Caco-2 (cell line): Measurements from ENCODE around the gene CENPP. TPM values are rescaled to one million over a fixed set of nuclear protein-coding genes. Genes with fewer than 3 reads are reported as not detected.

ENCODE experiments used
- BruUV-seq: library from RNA; stranded (reverse); fragments of 400-500 nt; replicated peaks from 2 replicates; lab custom pipeline; 2021; lab: Mats Ljungman, UMichigan
- CTCF ChIA-PET: fragments of 300-600 bp; sonication (Branson Sonifier 250); formaldehyde crosslinking; loops from one replicate; lab custom pipeline; 2022; ENCODE audit warnings: antibody characterized with exemption; lab: Charles Lee
- POLR2A ChIA-PET: fragments of 300-600 bp; sonication (Branson Sonifier 250); formaldehyde crosslinking; loops from one replicate; lab custom pipeline; 2022; ENCODE audit warnings: antibody characterized with exemption; lab: Charles Lee
- DNase-seq, 2 experiments: peaks; one replicate each; pipeline versions ENCODE4 v3.0.0 to v3.0.0-alpha.2; 2020 to 2022
- H3K27me3 ChIP-seq: replicated peaks from 2 replicates; pipeline ENCODE4 v1.6.0; 2011; ENCODE audit warnings: low read length; ENCODE audit not compliant: control insufficient read depth, insufficient read depth
- H3K36me3 ChIP-seq: 2 replicates; pipeline ENCODE4 v1.5.1; 2011; ENCODE audit warnings: low read length; ENCODE audit not compliant: control insufficient read depth, insufficient read depth
- H3K4me1 ChIP-seq: fragments of 250-450 bp; sonication (Bioruptor Pico); 2 replicates; pipeline ENCODE4 v1.5.1; 2020; ENCODE audit warnings: mild to moderate bottlenecking
- H3K4me3 ChIP-seq: 2 replicates; pipeline ENCODE4 v1.5.1; 2011; ENCODE audit warnings: low read depth, mild to moderate bottlenecking, control low read depth, low read length
- H3K9me3 ChIP-seq: fragments of 250-450 bp; sonication (Bioruptor Pico); 2 replicates; pipeline ENCODE4 v1.5.1; 2020; ENCODE audit warnings: mild to moderate bottlenecking, moderate library complexity
- H3K27ac Mint-ChIP-seq: one replicate; pipeline ENCODE4 v1.8.0; 2022; ENCODE audit warnings: mixed read lengths; ENCODE audit not compliant: unreplicated experiment
- H3K27me3 Mint-ChIP-seq: one replicate; pipeline ENCODE4 v1.8.0; 2022; ENCODE audit warnings: mixed read lengths; ENCODE audit not compliant: insufficient read depth, unreplicated experiment
- H3K36me3 Mint-ChIP-seq: one replicate; pipeline ENCODE4 v1.8.0; 2022; ENCODE audit warnings: mild to moderate bottlenecking, mixed read lengths; ENCODE audit not compliant: insufficient read depth, unreplicated experiment
- H3K4me1 Mint-ChIP-seq: one replicate; pipeline ENCODE4 v1.8.0; 2022; ENCODE audit warnings: low read depth, mixed read lengths; ENCODE audit not compliant: unreplicated experiment
- H3K4me3 Mint-ChIP-seq: one replicate; pipeline ENCODE4 v1.8.0; 2022; ENCODE audit warnings: mild to moderate bottlenecking, moderate library complexity, mixed read lengths; ENCODE audit not compliant: unreplicated experiment
- H3K9me3 Mint-ChIP-seq: one replicate; pipeline ENCODE4 v1.8.0; 2022; ENCODE audit warnings: mixed read lengths; ENCODE audit not compliant: unreplicated experiment
- intact Hi-C: fragments of 100-400 bp; cut with micrococcal nuclease; formaldehyde crosslinking; loops from one replicate; pipeline ENCODE4 v1.10.0; 2022; ENCODE audit not compliant: unreplicated experiment
- total RNA-seq: library from RNA; stranded (reverse); gene quantifications from 2 replicates; pipeline ENCODE4 v1.2.3, GENCODE V29; 2022
- TF ChIP-seq, protein P1 (sequence below), 2 experiments: fragments of 200-600 bp in 1 of 2; IDR thresholded peaks; 1 replicate in 1 of 2; 2 replicates in 1 of 2; pipeline versions ENCODE4 v1.5.1 to v1.8.0; 2011 to 2022; ENCODE audit warnings: antibody characterized with exemption in 1 of 2, control low read depth in 1 of 2, inconsistent platforms in 1 of 2, low read depth in 1 of 2, low read length in 1 of 2, mild to moderate bottlenecking in 1 of 2, moderate library complexity in 1 of 2; ENCODE audit not compliant: insufficient read depth in 1 of 2, severe bottlenecking in 1 of 2, unreplicated experiment in 1 of 2

Gene CENPP
- total RNA-seq, 1 experiment from 2014 or later: 7.6 TPM

GRCh38 chr9:92655366-92655765, 329.6 kb downstream of the CENPP start:
- no TSS peak for BruUV-seq
- intact Hi-C loops: loop anchor here (10.0 kb wide), 1 partner anchor 421 kb away; no protein-coding TSS in a partner anchor
- no peak overlapping the region for H3K4me3 Mint-ChIP-seq
- CTCF ChIA-PET: no interaction called here
- Histone ChIP-seq H3K4me3 (no peak overlapping the region), H3K36me3 (no peaks in the 10 kb centered on the region), H3K27me3 (no peaks in the 10 kb centered on the region), H3K4me1 (no peaks in the 10 kb centered on the region), H3K9me3 (no peaks in the 10 kb centered on the region)
- H3K9me3 Mint-ChIP-seq: no peaks in the 10 kb centered on the region
- no peak for DNase-seq
- H3K36me3 Mint-ChIP-seq: peaks cover 16% of the 10 kb centered on the region
- H3K4me1 Mint-ChIP-seq: no peaks in the 10 kb centered on the region
- no peaks in the 10 kb centered on the region for H3K27me3 Mint-ChIP-seq
- POLR2A ChIA-PET: no interaction called here
- TF ChIP-seq, protein P1, sequence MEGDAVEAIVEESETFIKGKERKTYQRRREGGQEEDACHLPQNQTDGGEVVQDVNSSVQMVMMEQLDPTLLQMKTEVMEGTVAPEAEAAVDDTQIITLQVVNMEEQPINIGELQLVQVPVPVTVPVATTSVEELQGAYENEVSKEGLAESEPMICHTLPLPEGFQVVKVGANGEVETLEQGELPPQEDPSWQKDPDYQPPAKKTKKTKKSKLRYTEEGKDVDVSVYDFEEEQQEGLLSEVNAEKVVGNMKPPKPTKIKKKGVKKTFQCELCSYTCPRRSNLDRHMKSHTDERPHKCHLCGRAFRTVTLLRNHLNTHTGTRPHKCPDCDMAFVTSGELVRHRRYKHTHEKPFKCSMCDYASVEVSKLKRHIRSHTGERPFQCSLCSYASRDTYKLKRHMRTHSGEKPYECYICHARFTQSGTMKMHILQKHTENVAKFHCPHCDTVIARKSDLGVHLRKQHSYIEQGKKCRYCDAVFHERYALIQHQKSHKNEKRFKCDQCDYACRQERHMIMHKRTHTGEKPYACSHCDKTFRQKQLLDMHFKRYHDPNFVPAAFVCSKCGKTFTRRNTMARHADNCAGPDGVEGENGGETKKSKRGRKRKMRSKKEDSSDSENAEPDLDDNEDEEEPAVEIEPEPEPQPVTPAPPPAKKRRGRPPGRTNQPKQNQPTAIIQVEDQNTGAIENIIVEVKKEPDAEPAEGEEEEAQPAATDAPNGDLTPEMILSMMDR (IDR thresholded peaks at IDR 0.05; ENCODE audit: insufficient read depth in 1 of 2, low read depth in 1 of 2, low read length in 1 of 2, severe bottlenecking in 1 of 2, unreplicated experiment in 1 of 2): no peak
- H3K27ac Mint-ChIP-seq: no peak overlapping the region

DNA sequence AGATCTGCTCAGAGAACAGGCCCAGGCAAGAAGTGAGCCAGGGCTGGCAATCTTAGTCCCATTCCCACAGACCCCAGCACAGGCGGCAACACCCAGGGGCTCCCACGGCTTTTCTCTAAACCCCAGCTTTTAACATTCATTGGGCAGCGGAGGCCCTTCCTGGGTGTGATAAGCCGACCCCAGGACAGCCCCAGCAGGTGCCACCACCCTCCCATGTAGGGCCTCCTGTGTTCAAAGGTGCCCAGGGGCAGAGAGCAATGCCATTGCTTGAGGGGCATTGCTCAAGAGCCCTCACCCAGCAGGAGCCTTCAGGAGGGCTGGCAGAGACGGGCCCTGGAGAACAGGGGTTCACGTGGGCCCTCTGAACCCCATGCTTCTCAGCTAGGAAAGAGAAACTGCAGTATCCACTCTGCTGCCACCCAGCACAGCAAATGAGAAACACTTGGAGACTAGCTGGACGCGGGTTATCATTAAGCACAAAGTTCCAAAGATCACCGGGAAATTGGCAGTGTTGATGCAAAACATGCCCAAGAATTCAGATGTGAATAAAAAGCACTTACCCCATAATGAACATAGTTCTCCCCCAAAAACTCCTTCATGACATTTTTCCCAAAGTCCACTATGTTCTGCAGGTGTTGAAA, 330.3 kb downstream of the CENPP start:
- intact Hi-C loops: loop anchor here (10.0 kb wide), 1 partner anchor 421 kb away; no protein-coding TSS in a partner anchor
- DNase-seq: no peak
- Histone ChIP-seq H3K36me3 (no peaks in the 10 kb centered on the region), H3K4me1 (no peaks in the 10 kb centered on the region), H3K27me3 (no peaks in the 10 kb centered on the region), H3K4me3 (no peak overlapping the region), H3K9me3 (no peaks in the 10 kb centered on the region)
- H3K9me3 Mint-ChIP-seq: no peaks in the 10 kb centered on the region
- H3K4me1 Mint-ChIP-seq: no peaks in the 10 kb centered on the region
- no peaks in the 10 kb centered on the region for H3K27me3 Mint-ChIP-seq
- no TSS peak for BruUV-seq
- ChIA-PET CTCF (no interaction called here), POLR2A (no interaction called here)
- no peak overlapping the region for H3K27ac Mint-ChIP-seq
- peaks cover 16% of the 10 kb centered on the region for H3K36me3 Mint-ChIP-seq
- no peak overlapping the region for H3K4me3 Mint-ChIP-seq
- TF ChIP-seq, protein P1 (IDR thresholded peaks at IDR 0.05; ENCODE audit: insufficient read depth in 1 of 2, low read depth in 1 of 2, low read length in 1 of 2, severe bottlenecking in 1 of 2, unreplicated experiment in 1 of 2): no peak

- intact Hi-C loops: loop anchor here (10.0 kb wide), 1 partner anchor 422 kb away; no protein-coding TSS in a partner anchor
- ChIA-PET CTCF (no interaction called here), POLR2A (no interaction called here)
- H3K36me3 ChIP-seq: no peaks in the 10 kb centered on the region
- Mint-ChIP-seq H3K27me3 (no peaks in the 10 kb centered on the region), H3K4me1 (no peaks in the 10 kb centered on the region), H3K4me3 (no peak overlapping the region), H3K36me3 (peaks cover 14% of the 10 kb centered on the region), H3K9me3 (no peaks in the 10 kb centered on the region), H3K27ac (no peak overlapping the region)
- no peaks in the 10 kb centered on the region for H3K9me3 ChIP-seq
- no peaks in the 10 kb centered on the region for H3K27me3 ChIP-seq
- H3K4me1 ChIP-seq: no peaks in the 10 kb centered on the region
- BruUV-seq: no TSS peak
- H3K4me3 ChIP-seq: no peak overlapping the region
- no peak for DNase-seq
- TF ChIP-seq, protein P1 (IDR thresholded peaks at IDR 0.05; ENCODE audit: insufficient read depth in 1 of 2, low read depth in 1 of 2, low read length in 1 of 2, severe bottlenecking in 1 of 2, unreplicated experiment in 1 of 2): no peak
These were observed 330.8 kb downstream of the CENPP start for GRCh38 chr9:92656537-92656925.
